Lung (tissue), 12 donors: ENCODE measurements around the gene CAMK1D. TPM values are rescaled to one million over a fixed set of nuclear protein-coding genes. Genes with fewer than 3 reads are reported as not detected.
"Not testable (repeated sequence)": the region's sequence is repeated elsewhere in the genome, so short reads cannot be mapped to it uniquely, and the experiment has no call there.

Experiments used
- ATAC-seq: fragments of 200-7000 bp; cut with Tn5 transposase; one replicate; pipeline ENCODE4 v1.9.1; 2020; ENCODE audit warnings: moderate number of reproducible peaks; ENCODE audit not compliant: insufficient read depth, low FRiP score
- DNase-seq, 3 donors: peaks; one replicate each; pipeline ENCODE4 v3.0.0-alpha.2; 2013 to 2017
- H3K27ac ChIP-seq, 2 donors: one replicate each; pipeline ENCODE4 v1.5.1; 2013; ENCODE audit warnings: mild to moderate bottlenecking in 2 of 2, moderate library complexity in 2 of 2, control low read depth in 1 of 2, inconsistent platforms in 1 of 2, low read depth in 1 of 2, low read length in 1 of 2
- H3K27me3 ChIP-seq, 3 donors: one replicate each; pipeline ENCODE4 v1.5.1; 2013; ENCODE audit warnings: low read length in 2 of 3; ENCODE audit not compliant: control insufficient read depth in 3 of 3, insufficient read depth in 3 of 3
- H3K36me3 ChIP-seq, 4 donors: one replicate each; pipeline ENCODE4 v1.5.1; 2013; ENCODE audit warnings: low read length in 4 of 4, mild to moderate bottlenecking in 1 of 4, moderate library complexity in 1 of 4; ENCODE audit not compliant: control insufficient read depth in 4 of 4, insufficient read depth in 4 of 4
- H3K4me1 ChIP-seq, 5 donors: one replicate each; pipeline ENCODE4 v1.5.1; 2013; ENCODE audit warnings: low read length in 5 of 5, mild to moderate bottlenecking in 2 of 5, moderate library complexity in 1 of 5; ENCODE audit not compliant: control insufficient read depth in 5 of 5, insufficient read depth in 5 of 5
- H3K4me3 ChIP-seq: one replicate; pipeline ENCODE4 v1.5.1; 2013; ENCODE audit warnings: mild to moderate bottlenecking, control low read depth, moderate library complexity
- H3K9ac ChIP-seq, 2 donors: one replicate each; pipeline ENCODE4 v1.5.1; 2013; ENCODE audit warnings: low read length in 2 of 2, control low read depth in 1 of 2; ENCODE audit not compliant: insufficient read depth in 1 of 2
- H3K9me3 ChIP-seq, 4 donors: one replicate each; pipeline ENCODE4 v1.5.1; 2013; ENCODE audit warnings: low read length in 3 of 4, mild to moderate bottlenecking in 1 of 4, moderate library complexity in 1 of 4; ENCODE audit not compliant: control insufficient read depth in 4 of 4, insufficient read depth in 3 of 4
- CTCF ChIP-seq: IDR thresholded peaks from 2 replicates; pipeline ENCODE4 v1.5.1; 2012; ENCODE audit warnings: mild to moderate bottlenecking; ENCODE audit errors: control extremely low read depth, extremely low read depth
- WGBS, 2 donors: extraction: QIAGEN DNeasy Blood & Tissue Kit; methylation state at CpG; one replicate each; pipeline ENCODE4 v1.1.7; 2013; 5-methylcytosine and 5-hydroxymethylcytosine counted together
- polyA plus RNA-seq, 2 donors: library from polyadenylated mRNA; stranded (reverse); fragments of 200-250 nt; gene quantifications; one replicate each; pipeline ENCODE4 v1.2.1, GENCODE V29; 2013
- total RNA-seq, 2 donors: library from RNA; depleted of rRNA in 1 of 2; stranded (reverse); fragments of >200 nt in 1 of 2; gene quantifications; one replicate each; pipeline ENCODE4 v1.2.1, GENCODE V29; 2014 to 2021
- donor health status: control.
- donor health status: control.
- donor health status: Bipolar disorder and iron deficiency.
- donor health status: healthy.
- donor health status: DM: yes; HTN: yes; CAD: no.

The CAMK1D gene
- total and polyA plus RNA-seq, 4 donors = 3.2 to 37.4 (median 7.0) TPM

- 37 to 38% methylated on average over 2 of the region's 2 CpGs for WGBS, 2 donors
- H3K4me3 ChIP-seq = no peak overlapping the region
These were observed 505.6 kb downstream of the CAMK1D start for GRCh38 chr10:12854988-12855387.

GRCh38 chr10:12862459-12862858 lies 513.1 kb downstream of the CAMK1D start:
- DNase-seq (no peak), ATAC-seq (no peak)
- Histone ChIP-seq H3K9me3 (no peaks in the 10 kb centered on the region), H3K9ac (no peak overlapping the region), H3K4me3 (no peak overlapping the region), H3K27me3 (no peaks in the 10 kb centered on the region), H3K27ac (no peak overlapping the region), H3K4me1 (no peaks in the 10 kb centered on the region), H3K36me3 (no peaks in the 10 kb centered on the region)
- no peak for TF ChIP-seq CTCF
- WGBS, 2 donors = 90 to 91% methylated on average over 3 of the region's 3 CpGs

More at GRCh38 chr10:12854988-12855387, 505.6 kb downstream of the CAMK1D start:
- H3K27ac ChIP-seq = no peak overlapping the region
- no peak for TF ChIP-seq CTCF
- no peaks in the 10 kb centered on the region for H3K36me3 ChIP-seq
- no peak overlapping the region for H3K9ac ChIP-seq
- no peaks in the 10 kb centered on the region for H3K9me3 ChIP-seq
- H3K4me1 ChIP-seq = no peaks in the 10 kb centered on the region
- no peak for DNase-seq
- no peak for ATAC-seq
- no peaks in the 10 kb centered on the region for H3K27me3 ChIP-seq

GRCh38 chr10:12865515-12865914 lies 516.2 kb downstream of the CAMK1D start:
- H3K36me3 ChIP-seq, H3K9ac ChIP-seq, H3K27me3 ChIP-seq, H3K27ac ChIP-seq, H3K4me1 ChIP-seq, H3K4me3 ChIP-seq, H3K9me3 ChIP-seq, ATAC-seq, DNase-seq: not testable (repeated sequence)
- WGBS, 2 donors = 92% methylated on average over 6 of the region's 6 CpGs

GRCh38 chr10:12868229-12868628 lies 518.9 kb downstream of the CAMK1D start:
- Histone ChIP-seq H3K36me3 (no peaks in the 10 kb centered on the region), H3K4me1 (peaks cover 0 to 4% (median 0%) of the 10 kb centered on the region in 5 donors), H3K9ac (no peak overlapping the region), H3K27ac (no peak overlapping the region), H3K4me3 (no peak overlapping the region), H3K9me3 (no peaks in the 10 kb centered on the region), H3K27me3 (peaks cover 0 to 7% (median 0%) of the 10 kb centered on the region in 3 donors)
- TF ChIP-seq CTCF = no peak
- DNase-seq (no peak), ATAC-seq (no peak)
- 56 to 66% methylated on average over 5 of the region's 5 CpGs for whole genome bisulfite sequencing, 2 donors
